ENCODE measurements around the gene WWTR1.
A peak's percentile ranks its signal among the peaks of the same experiment; 100 is the strongest.

WWTR1 gene

DNA sequence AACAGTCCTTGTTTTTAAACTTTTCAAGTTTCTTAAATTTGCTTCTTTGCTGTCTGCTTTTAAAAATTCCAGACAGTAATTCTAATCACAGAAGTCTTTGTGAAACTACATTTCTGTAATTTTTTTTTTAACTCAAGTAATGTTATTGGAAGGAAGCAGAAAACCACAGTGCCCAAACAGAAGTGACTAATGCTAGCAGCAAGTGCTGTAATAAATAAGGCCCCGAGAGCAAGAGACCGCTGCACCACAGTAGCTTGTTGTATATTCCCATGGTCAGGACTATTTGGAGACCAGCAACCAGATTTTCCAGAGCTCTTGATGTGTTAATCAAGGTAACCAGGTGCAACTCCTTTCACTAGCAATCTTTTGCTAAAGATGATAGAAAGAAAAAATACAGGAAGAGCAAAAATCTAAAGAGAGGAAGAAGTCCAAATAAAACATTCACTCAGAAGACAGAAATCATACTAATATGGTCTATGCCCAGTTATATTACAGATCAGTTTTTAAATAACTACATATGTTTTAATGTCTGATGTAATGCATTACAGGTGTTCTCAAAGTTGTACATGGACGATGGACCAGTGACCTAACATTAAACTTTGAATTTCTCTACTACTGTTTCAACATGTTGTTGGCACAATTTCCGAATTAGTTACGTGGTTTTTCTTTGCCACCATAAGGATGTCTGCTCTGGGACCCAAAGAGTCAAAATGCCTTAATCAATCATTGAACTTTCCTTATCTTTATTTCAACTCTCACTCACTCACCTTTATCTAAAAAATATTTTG is 36.4 kb downstream of the WWTR1 start:
- H3K27me3 ChIP-seq (ENCODE audit: insufficient read depth, low read length), result no peaks in the 10 kb centered on the region
- peaks cover 44% of the 10 kb centered on the region for H3K4me1 ChIP-seq (ENCODE audit: insufficient read depth, low read length)
- no peak overlapping the region for H3K4me3 ChIP-seq (ENCODE audit: low read length)
- no peaks in the 10 kb centered on the region for H3K36me3 ChIP-seq (ENCODE audit: insufficient read depth, low read length)
- H3K9ac ChIP-seq (ENCODE audit: low read depth, low read length), result no peak overlapping the region
- 88% methylated on average over 5 of the region's 5 CpGs for WGBS
- peak overlapping the region; percentile 28; the same call in 1 of the 2 replicates for H3K27ac ChIP-seq (ENCODE audit: low read depth, low read length)
- no peaks in the 10 kb centered on the region for H3K9me3 ChIP-seq (ENCODE audit: insufficient read depth, low read depth, low read length)

DNA sequence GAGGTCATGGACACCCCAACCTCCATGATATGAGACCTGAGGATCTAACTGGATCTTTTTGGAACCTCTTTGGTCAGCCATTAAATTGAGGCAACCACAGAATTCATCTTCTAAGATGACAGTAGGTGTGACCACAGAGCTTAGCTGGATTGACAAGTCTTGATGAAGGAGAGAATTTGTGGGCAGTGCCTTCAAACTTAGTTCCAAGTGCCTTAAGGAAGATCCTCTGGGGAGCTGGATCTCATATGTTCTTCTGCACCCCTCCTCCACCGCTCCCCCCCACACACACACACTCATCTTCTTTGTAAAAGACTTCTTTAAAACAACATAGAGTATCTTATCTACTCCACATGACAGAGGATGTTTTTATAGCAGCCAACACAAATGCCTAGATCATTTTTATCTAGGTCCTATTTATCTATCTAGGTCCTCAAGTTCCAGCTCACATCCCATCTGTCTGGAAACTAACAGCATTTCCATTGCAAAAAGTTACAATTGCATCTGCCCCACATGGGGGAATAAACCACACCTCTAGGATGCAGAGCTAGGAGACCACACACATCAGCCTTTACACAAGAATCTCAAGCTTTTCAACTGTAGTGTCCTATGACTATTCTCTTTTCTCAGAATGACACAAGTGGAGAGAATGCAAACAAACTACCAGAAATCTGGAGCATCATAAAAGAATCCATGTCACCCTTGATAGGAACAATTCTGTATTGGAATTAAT is 37.4 kb downstream of the WWTR1 start:
- H3K27me3 ChIP-seq (ENCODE audit: insufficient read depth, low read length), result no peaks in the 10 kb centered on the region
- 85% methylated on average over 1 of the region's 1 CpG for WGBS
- peak overlapping the region; percentile 28; the same call in 1 of the 2 replicates for H3K27ac ChIP-seq (ENCODE audit: low read depth, low read length)
- H3K4me1 ChIP-seq (ENCODE audit: insufficient read depth, low read length), result peaks cover 38% of the 10 kb centered on the region
- H3K36me3 ChIP-seq (ENCODE audit: insufficient read depth, low read length), result no peaks in the 10 kb centered on the region
- H3K9me3 ChIP-seq (ENCODE audit: insufficient read depth, low read depth, low read length), result no peaks in the 10 kb centered on the region
- no peak overlapping the region for H3K9ac ChIP-seq (ENCODE audit: low read depth, low read length)
- no peak overlapping the region for H3K4me3 ChIP-seq (ENCODE audit: low read length)

DNA sequence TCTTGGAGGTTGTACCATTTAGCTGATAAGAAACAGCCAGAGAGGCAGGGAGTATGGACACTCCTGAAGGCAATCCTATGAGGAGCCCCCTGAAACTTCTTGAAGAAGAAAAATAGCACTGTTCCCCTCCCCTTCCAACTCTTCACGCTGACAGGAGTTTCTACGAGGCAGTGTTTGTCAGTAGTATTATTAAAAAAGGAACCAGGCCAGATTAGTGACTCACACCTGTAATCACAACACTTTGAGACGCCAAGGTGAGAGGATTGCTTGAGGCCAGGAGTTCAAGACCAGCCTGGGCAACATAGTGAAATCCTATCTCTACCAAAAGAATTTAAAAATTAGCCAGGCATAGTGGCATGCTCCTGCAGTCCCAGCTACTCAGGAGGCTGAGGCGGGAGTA is 38.7 kb downstream of the WWTR1 start:
- WGBS, result 88% methylated on average over 2 of the region's 4 CpGs
- no peaks in the 10 kb centered on the region for H3K27me3 ChIP-seq (ENCODE audit: insufficient read depth, low read length)
- H3K9ac ChIP-seq (ENCODE audit: low read depth, low read length), result no peak overlapping the region
- H3K4me1 ChIP-seq (ENCODE audit: insufficient read depth, low read length), result peaks cover 38% of the 10 kb centered on the region
- H3K4me3 ChIP-seq (ENCODE audit: low read length), result no peak overlapping the region
- no peak overlapping the region for H3K27ac ChIP-seq (ENCODE audit: low read depth, low read length)
- no peaks in the 10 kb centered on the region for H3K36me3 ChIP-seq (ENCODE audit: insufficient read depth, low read length)
- no peaks in the 10 kb centered on the region for H3K9me3 ChIP-seq (ENCODE audit: insufficient read depth, low read depth, low read length)

DNA sequence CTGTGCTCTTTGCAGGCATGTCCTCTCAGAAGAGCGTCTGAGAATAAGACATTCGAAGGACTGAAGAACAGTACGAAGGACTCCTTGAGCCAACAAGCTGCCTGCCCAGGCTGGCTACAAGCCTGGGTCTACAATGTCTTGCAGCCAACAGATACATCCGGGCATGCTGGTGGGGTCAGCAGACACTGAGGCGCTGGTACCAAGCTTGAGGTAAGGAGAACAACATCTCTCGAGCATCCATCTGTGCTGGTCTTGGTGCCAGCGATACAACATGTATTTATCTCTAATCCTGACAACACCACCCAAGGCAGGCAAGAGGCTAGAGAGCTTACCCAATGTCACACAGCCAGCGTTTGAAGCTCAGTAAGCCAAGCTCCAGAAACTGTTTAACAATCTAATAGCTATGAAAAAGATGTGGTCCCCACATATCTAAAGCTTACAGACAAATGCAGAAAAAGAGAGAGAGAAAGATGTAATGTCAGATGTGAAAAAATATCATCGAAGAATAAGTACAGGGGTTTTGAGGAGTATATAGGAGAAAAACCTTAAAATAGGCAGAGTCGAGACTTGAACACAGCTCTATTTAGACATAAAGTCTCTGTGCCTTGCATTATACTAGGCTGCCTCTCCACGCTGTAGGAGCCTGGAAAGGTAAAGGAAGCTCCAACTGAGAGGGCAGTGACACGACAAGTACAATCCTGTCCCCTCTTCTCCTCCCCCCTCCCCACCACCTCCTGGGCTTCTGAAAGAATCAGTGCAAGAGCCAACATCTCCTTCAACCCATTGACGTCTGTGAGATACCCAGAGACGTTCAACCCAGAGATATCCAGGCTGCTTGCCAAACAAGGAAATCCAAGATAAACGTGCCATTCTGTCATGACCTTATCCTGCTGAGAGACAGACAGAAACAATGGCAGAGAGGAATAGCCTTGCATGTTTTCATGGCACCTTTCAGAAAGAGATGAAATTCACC is 39.4 kb downstream of the WWTR1 start:
- 74% methylated on average over 15 of the region's 15 CpGs for WGBS
- Histone ChIP-seq H3K27ac (ENCODE audit: low read depth, low read length) (no peak overlapping the region), H3K9me3 (ENCODE audit: insufficient read depth, low read depth, low read length) (no peaks in the 10 kb centered on the region), H3K36me3 (ENCODE audit: insufficient read depth, low read length) (no peaks in the 10 kb centered on the region), H3K4me1 (ENCODE audit: insufficient read depth, low read length) (peaks cover 38% of the 10 kb centered on the region), H3K27me3 (ENCODE audit: insufficient read depth, low read length) (no peaks in the 10 kb centered on the region), H3K4me3 (ENCODE audit: low read length) (no peak overlapping the region), H3K9ac (ENCODE audit: low read depth, low read length) (no peak overlapping the region)

DNA sequence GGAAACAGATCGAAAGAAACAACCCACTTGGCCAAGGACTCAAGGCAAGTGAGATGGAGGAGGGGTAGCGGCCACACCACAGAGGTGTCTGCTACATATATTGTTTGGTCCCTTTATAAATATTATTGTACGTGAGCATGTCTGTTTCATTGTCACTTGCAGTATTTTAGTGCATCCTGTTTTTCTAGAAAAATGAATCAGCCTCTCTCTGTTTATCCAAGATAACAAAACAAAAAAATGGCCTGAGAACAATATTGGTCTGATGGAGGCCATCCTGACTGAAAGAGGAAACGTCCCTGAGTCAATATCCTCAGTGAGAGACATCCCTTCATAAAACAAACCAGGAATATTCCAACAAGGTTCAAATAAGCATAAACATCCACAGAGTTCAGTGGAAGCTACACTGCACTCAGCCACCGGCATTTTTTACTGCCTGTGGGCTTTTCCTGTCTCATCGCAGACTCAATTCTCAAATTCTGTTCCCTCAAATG is 42.0 kb downstream of the WWTR1 start:
- H3K9ac ChIP-seq (ENCODE audit: low read depth, low read length), result no peak overlapping the region
- no peaks in the 10 kb centered on the region for H3K9me3 ChIP-seq (ENCODE audit: insufficient read depth, low read depth, low read length)
- WGBS, result 92% methylated on average over 6 of the region's 6 CpGs
- no peaks in the 10 kb centered on the region for H3K36me3 ChIP-seq (ENCODE audit: insufficient read depth, low read length)
- peaks cover 25% of the 10 kb centered on the region for H3K4me1 ChIP-seq (ENCODE audit: insufficient read depth, low read length)
- H3K27ac ChIP-seq (ENCODE audit: low read depth, low read length), result no peak overlapping the region; the same call in 1 of the 2 replicates
- H3K27me3 ChIP-seq (ENCODE audit: insufficient read depth, low read length), result no peaks in the 10 kb centered on the region
- no peak overlapping the region for H3K4me3 ChIP-seq (ENCODE audit: low read length)

DNA sequence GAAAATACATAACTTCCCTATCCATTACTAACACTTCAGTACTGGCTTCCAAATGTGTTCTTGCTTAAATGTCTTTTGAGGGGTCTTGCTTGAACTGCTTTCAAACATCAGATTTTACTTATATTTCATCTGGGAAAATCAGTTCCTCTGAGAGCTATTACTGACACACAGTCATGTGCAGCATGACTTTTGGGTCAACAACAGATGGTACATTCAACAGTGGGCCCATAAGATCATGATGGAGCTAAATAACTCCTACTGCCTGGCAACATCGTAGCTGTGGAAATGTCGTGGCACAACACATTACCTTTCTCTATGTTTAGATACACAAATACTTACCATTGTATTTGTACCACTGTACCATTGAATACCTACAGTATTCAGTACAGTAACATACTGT is 43.8 kb downstream of the WWTR1 start:
- Histone ChIP-seq H3K4me1 (ENCODE audit: insufficient read depth, low read length) (peaks cover 23% of the 10 kb centered on the region), H3K27me3 (ENCODE audit: insufficient read depth, low read length) (no peaks in the 10 kb centered on the region), H3K36me3 (ENCODE audit: insufficient read depth, low read length) (no peaks in the 10 kb centered on the region), H3K9me3 (ENCODE audit: insufficient read depth, low read depth, low read length) (no peaks in the 10 kb centered on the region), H3K4me3 (ENCODE audit: low read length) (no peak overlapping the region), H3K9ac (ENCODE audit: low read depth, low read length) (no peak overlapping the region), H3K27ac (ENCODE audit: low read depth, low read length) (no peak overlapping the region)
- WGBS, result 94% methylated on average over 2 of the region's 2 CpGs

DNA sequence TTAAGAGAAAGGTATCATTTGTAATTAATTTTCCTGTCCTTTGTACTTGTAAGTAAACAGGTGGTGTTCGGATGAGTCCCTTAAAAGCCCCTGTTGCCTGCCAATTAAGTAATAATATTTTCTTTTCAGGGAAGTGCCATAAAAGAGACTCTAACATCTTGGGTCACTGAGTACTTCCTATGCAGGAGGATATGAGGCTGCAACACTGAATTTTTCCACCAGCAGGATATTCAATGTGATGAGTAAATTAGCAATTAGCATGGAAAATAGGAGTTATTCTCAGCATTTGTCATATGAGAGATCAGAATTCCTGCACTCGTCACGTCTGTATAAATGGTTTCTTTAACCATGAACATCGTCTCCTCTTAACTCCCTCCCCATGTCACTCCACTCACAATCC is 45.4 kb downstream of the WWTR1 start:
- 96% methylated on average over 3 of the region's 4 CpGs for WGBS
- H3K27ac ChIP-seq (ENCODE audit: low read depth, low read length), result no peak overlapping the region
- H3K4me3 ChIP-seq (ENCODE audit: low read length), result no peak overlapping the region
- H3K27me3 ChIP-seq (ENCODE audit: insufficient read depth, low read length), result no peaks in the 10 kb centered on the region
- no peaks in the 10 kb centered on the region for H3K36me3 ChIP-seq (ENCODE audit: insufficient read depth, low read length)
- H3K9me3 ChIP-seq (ENCODE audit: insufficient read depth, low read depth, low read length), result no peaks in the 10 kb centered on the region
- H3K4me1 ChIP-seq (ENCODE audit: insufficient read depth, low read length), result peaks cover 14% of the 10 kb centered on the region
- no peak overlapping the region for H3K9ac ChIP-seq (ENCODE audit: low read depth, low read length)

DNA sequence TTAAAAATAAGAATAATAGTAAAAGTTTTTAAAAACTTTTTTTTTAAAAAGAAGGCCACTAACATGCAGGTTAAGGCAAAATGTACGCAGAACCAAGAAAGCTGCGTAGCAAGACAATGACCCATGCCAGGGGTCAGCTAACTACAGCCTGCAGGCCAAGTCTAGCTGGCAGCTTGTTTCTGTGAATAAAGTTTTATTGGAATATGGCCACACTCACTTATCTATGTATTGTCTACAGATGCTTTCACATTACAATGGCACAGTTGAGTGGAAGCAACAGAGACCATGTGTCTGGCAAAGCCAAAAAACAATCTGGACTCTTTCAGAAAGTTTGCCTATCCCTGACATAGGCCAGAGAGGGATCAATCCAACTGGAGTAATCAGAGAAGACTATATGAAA is 46.7 kb downstream of the WWTR1 start:
- Histone ChIP-seq H3K9ac (ENCODE audit: low read depth, low read length) (no peak overlapping the region), H3K4me3 (ENCODE audit: low read length) (no peak overlapping the region), H3K9me3 (ENCODE audit: insufficient read depth, low read depth, low read length) (no peaks in the 10 kb centered on the region), H3K27ac (ENCODE audit: low read depth, low read length) (no peak overlapping the region), H3K27me3 (ENCODE audit: insufficient read depth, low read length) (no peaks in the 10 kb centered on the region), H3K4me1 (ENCODE audit: insufficient read depth, low read length) (peaks cover 22% of the 10 kb centered on the region), H3K36me3 (ENCODE audit: insufficient read depth, low read length) (no peaks in the 10 kb centered on the region)
- 95% methylated on average over 2 of the region's 2 CpGs for WGBS

DNA sequence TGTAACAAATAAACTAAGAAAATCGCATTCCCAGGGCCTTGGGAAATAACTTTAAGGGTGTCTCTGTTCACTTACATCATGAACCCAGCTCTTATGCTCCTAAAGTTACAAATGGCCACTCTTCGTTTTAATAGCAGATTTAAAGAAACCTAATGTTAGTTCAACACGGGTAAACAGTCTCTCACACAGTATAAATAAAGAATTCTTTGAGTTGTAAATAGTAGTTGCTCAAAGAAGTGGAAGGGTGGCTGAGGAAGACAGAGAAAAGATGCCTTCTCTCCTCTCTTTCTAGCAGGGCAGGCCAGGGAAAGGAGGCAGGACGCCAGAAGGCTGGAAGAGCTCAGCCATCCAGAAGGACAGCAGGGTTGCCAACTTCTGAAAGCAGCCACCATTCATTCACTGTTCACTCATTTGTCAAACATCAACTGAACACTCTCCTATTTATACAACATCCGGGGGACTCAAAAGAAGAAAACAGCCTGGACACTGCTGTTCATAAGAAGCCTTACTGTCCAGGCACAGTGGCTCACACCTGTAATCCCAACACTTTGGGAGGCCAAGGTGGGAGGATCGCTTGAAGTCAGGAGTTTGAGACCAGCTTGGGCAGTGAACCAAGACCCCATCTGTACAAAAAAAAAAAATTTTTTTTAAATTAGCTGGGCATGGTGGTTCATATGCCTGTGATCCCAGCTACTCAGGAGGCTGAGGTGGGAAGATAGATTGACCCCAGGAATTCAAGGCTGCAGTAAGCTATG is 47.3 kb downstream of the WWTR1 start:
- H3K4me3 ChIP-seq (ENCODE audit: low read length), result no peak overlapping the region

DNA sequence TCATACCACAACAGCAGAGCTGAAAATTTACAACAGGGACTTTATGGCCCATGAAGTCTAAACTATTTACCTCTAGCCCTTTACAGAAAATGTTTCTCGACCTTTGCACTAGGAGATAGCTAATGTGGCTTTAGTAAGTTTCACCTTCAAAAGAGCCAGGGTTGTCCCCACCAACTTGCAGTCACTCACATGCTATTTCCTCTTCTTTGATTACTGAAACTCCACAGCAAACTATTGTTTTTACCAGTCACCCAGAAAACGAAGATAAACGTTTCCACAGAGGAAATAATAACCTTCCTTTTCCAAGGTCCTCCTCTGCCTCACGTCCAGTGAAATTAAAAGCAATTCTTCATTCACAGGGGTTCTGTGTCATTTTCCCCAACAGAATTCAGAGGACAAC is 48.2 kb downstream of the WWTR1 start:
- H3K27me3 ChIP-seq (ENCODE audit: insufficient read depth, low read length), result no peaks in the 10 kb centered on the region
- no peaks in the 10 kb centered on the region for H3K36me3 ChIP-seq (ENCODE audit: insufficient read depth, low read length)
- WGBS, result 81% methylated on average over 4 of the region's 4 CpGs
- peaks cover 38% of the 10 kb centered on the region for H3K4me1 ChIP-seq (ENCODE audit: insufficient read depth, low read length)
- H3K9ac ChIP-seq (ENCODE audit: low read depth, low read length), result no peak overlapping the region
- no peak overlapping the region for H3K27ac ChIP-seq (ENCODE audit: low read depth, low read length)
- no peak overlapping the region for H3K4me3 ChIP-seq (ENCODE audit: low read length)
- H3K9me3 ChIP-seq (ENCODE audit: insufficient read depth, low read depth, low read length), result no peaks in the 10 kb centered on the region

More for the DNA sequence above, 47.3 kb downstream of the WWTR1 start:
- H3K9ac ChIP-seq (ENCODE audit: low read depth, low read length), result no peak overlapping the region
- WGBS, result 83% methylated on average over 6 of the region's 6 CpGs
- no peaks in the 10 kb centered on the region for H3K36me3 ChIP-seq (ENCODE audit: insufficient read depth, low read length)
- H3K9me3 ChIP-seq (ENCODE audit: insufficient read depth, low read depth, low read length), result no peaks in the 10 kb centered on the region
- no peaks in the 10 kb centered on the region for H3K27me3 ChIP-seq (ENCODE audit: insufficient read depth, low read length)
- no peak overlapping the region for H3K27ac ChIP-seq (ENCODE audit: low read depth, low read length)
- H3K4me1 ChIP-seq (ENCODE audit: insufficient read depth, low read length), result peaks cover 28% of the 10 kb centered on the region

Measured in HUES64 (cell line).